Endothelial cell of umbilical vein (primary cell): ENCODE data around the gene SSTR5. TPM values are rescaled to one million over a fixed set of nuclear protein-coding genes. Genes with fewer than 3 reads are reported as not detected.

Source experiments
- BruUV-seq: library from RNA; stranded (reverse); fragments of 400-500 nt; replicated peaks from 2 replicates; lab custom pipeline; 2021; lab: Mats Ljungman, UMichigan
- CTCF ChIA-PET: fragments of 300-600, 350-600 bp; sonication (Branson Sonifier 250); formaldehyde crosslinking; loops from one replicate; lab custom pipeline; 2021; ENCODE audit warnings: antibody characterized with exemption, inconsistent platforms; lab: Charles Lee
- POLR2A ChIA-PET: fragments of 300-600, 350-600 bp; sonication (Branson Sonifier 250); formaldehyde crosslinking; loops from one replicate; lab custom pipeline; 2021; ENCODE audit warnings: antibody characterized with exemption, inconsistent platforms; lab: Charles Lee
- DNase-seq: peaks from one replicate; pipeline ENCODE4 v3.0.0-alpha.2; 2011; ENCODE audit warnings: low read depth, low spot score
- FAIRE-seq: peaks from 2 replicates; lab custom pipeline; 2011; peaks lifted over from hg19 to GRCh38; lab: Jason Lieb, UNC
- H2AFZ ChIP-seq: 2 replicates; pipeline ENCODE4 v1.6.0; 2012; ENCODE audit warnings: low read depth, low read length, control low read depth, inconsistent platforms
- H3K27ac ChIP-seq: 2 replicates; pipeline ENCODE4 v1.5.1; 2011; ENCODE audit warnings: low read depth, mild to moderate bottlenecking, control low read depth, low read length, moderate library complexity; ENCODE audit not compliant: insufficient read depth
- H3K27me3 ChIP-seq, 2 experiments: 2 replicates each; pipeline versions ENCODE4 v1.6.0 to v1.6.1; 2011; ENCODE audit warnings: low read length in 2 of 2, mixed read lengths in 1 of 2; ENCODE audit not compliant: control insufficient read depth in 2 of 2, insufficient read depth in 2 of 2
- H3K36me3 ChIP-seq, 2 experiments: 2 replicates in 1 of 2; 3 replicates in 1 of 2; pipeline ENCODE4 v1.5.1; 2011; ENCODE audit warnings: low read length in 2 of 2, mild to moderate bottlenecking in 1 of 2, moderate library complexity in 1 of 2; ENCODE audit not compliant: control insufficient read depth in 2 of 2, insufficient read depth in 2 of 2; ENCODE audit errors: extremely low read depth in 1 of 2
- H3K4me1 ChIP-seq: 3 replicates; pipeline ENCODE4 v1.5.1; 2011; ENCODE audit warnings: mild to moderate bottlenecking, low read length; ENCODE audit not compliant: control insufficient read depth, insufficient read depth; ENCODE audit errors: extremely low read depth
- H3K4me2 ChIP-seq: 2 replicates; pipeline ENCODE4 v1.6.1; 2011; ENCODE audit warnings: low read length, control low read depth, mixed read lengths; ENCODE audit not compliant: insufficient read depth
- H3K4me3 ChIP-seq, 3 experiments: fragments of 200-600 bp in 1 of 3; sonication (generic), shearing (Covaris generic) in 1 of 3; replicated peaks in 1 of 3; 2 replicates each; pipeline ENCODE4 v1.5.1; 2011 to 2016; ENCODE audit warnings: control low read depth in 3 of 3, low read length in 3 of 3, mild to moderate bottlenecking in 2 of 3, inconsistent platforms in 1 of 3, low read depth in 1 of 3, moderate library complexity in 1 of 3; ENCODE audit not compliant: insufficient read depth in 1 of 3
- H3K79me2 ChIP-seq: 2 replicates; pipeline ENCODE4 v1.6.0; 2012; ENCODE audit warnings: low read length, inconsistent platforms; ENCODE audit not compliant: control insufficient read depth, insufficient read depth
- H3K9ac ChIP-seq: replicated peaks from 2 replicates; pipeline ENCODE3; 2011; ENCODE audit warnings: low read length, control low read depth; ENCODE audit not compliant: insufficient read depth; ENCODE audit errors: extremely low read depth
- H3K9me1 ChIP-seq: replicated peaks from 3 replicates; pipeline ENCODE4 v1.6.0; 2011; ENCODE audit warnings: mild to moderate bottlenecking, low read length; ENCODE audit not compliant: control insufficient read depth, insufficient read depth; ENCODE audit errors: extremely low read depth
- H3K9me3 ChIP-seq: replicated peaks from 2 replicates; pipeline ENCODE4 v1.5.1; 2012; ENCODE audit warnings: low read length, inconsistent platforms; ENCODE audit not compliant: control insufficient read depth, insufficient read depth
- H4K20me1 ChIP-seq: replicated peaks from 2 replicates; pipeline ENCODE3; 2011; ENCODE audit warnings: mild to moderate bottlenecking, low read length; ENCODE audit not compliant: control insufficient read depth, insufficient read depth; ENCODE audit errors: extremely low read depth
- EZH2 ChIP-seq: IDR thresholded peaks from 2 replicates; pipeline ENCODE4 v1.6.1; 2012; ENCODE audit warnings: borderline replicate concordance, low read depth, mild to moderate bottlenecking, moderate library complexity, low read length, inconsistent platforms; ENCODE audit not compliant: severe bottlenecking
- FOS ChIP-seq: IDR thresholded peaks from 2 replicates; pipeline ENCODE4 v1.6.1; 2011; ENCODE audit warnings: mild to moderate bottlenecking, low read length, moderate library complexity, borderline replicate concordance; ENCODE audit not compliant: insufficient read depth
- GATA2 ChIP-seq: IDR thresholded peaks from 2 replicates; pipeline ENCODE4 v1.7.0; 2011; ENCODE audit warnings: low read depth, mild to moderate bottlenecking, moderate library complexity, mixed read lengths, low read length; ENCODE audit not compliant: insufficient read length, insufficient read depth
- JUN ChIP-seq: IDR thresholded peaks from 2 replicates; pipeline ENCODE4 v1.6.1; 2011; ENCODE audit warnings: borderline replicate concordance, low read depth; ENCODE audit not compliant: insufficient read length, insufficient read depth
- MYC ChIP-seq: IDR thresholded peaks from one replicate; pipeline ENCODE4 v1.6.1; 2011; ENCODE audit warnings: mild to moderate bottlenecking, low read depth, low read length
- POLR2A ChIP-seq: IDR thresholded peaks from 2 replicates; pipeline ENCODE4 v1.6.1; 2012; ENCODE audit warnings: low read depth, mild to moderate bottlenecking, control low read depth, low read length
- POLR2AphosphoS5 ChIP-seq: IDR thresholded peaks from 2 replicates; pipeline ENCODE4 v1.6.1; 2012; ENCODE audit warnings: low read depth, mild to moderate bottlenecking, control low read depth, low read length, moderate library complexity; ENCODE audit not compliant: insufficient read depth
- dilution Hi-C: fragments of 300-500 bp; cut with MboI; formaldehyde crosslinking; loops from one replicate; pipeline ENCODE4 v1.15.0; 2019; ENCODE audit warnings: low sequenced_read_pairs; ENCODE audit not compliant: extremely low pct_ligation_motif_present
- intact Hi-C: fragments of 100-400 bp; cut with micrococcal nuclease; formaldehyde crosslinking; loops from one replicate; pipeline ENCODE4 v1.10.0; 2022
- polyA plus RNA-seq, 4 experiments: library from polyadenylated mRNA; depleted of rRNA in 3 of 4; stranded (reverse) in 3 of 4; unstranded in 1 of 4; fragments of >200 nt; gene quantifications; 2 replicates each; pipeline versions ENCODE4 v1.2.1 to v1.2.3, GENCODE V29; 2011 to 2012; ENCODE audit warnings: missing spikeins in 1 of 4
- total RNA-seq: library from RNA; stranded (reverse); gene quantifications from 2 replicates; pipeline ENCODE4 v1.2.3, GENCODE V29; 2021
- TF ChIP-seq, protein P1 (sequence below): IDR thresholded peaks from 2 replicates; pipeline ENCODE4 v1.6.1; 2011; ENCODE audit not compliant: insufficient read depth, insufficient read length
- TF ChIP-seq, protein P2 (sequence below), 2 donors: IDR thresholded peaks; 1 replicate in 1 of 2; 2 replicates in 1 of 2; pipeline ENCODE4 v1.5.1; 2011; ENCODE audit warnings: low read length in 2 of 2, mild to moderate bottlenecking in 2 of 2, moderate library complexity in 2 of 2, control low read depth in 1 of 2, inconsistent platforms in 1 of 2, low read depth in 1 of 2; ENCODE audit not compliant: insufficient read depth in 1 of 2; ENCODE audit errors: extremely low read depth in 1 of 2

SSTR5 gene
- total and polyA plus RNA-seq, 2 donors (not counting 3 experiments of a cell fraction or from before 2014, with no cell fraction given): 0.24 to 0.52 TPM

DNA sequence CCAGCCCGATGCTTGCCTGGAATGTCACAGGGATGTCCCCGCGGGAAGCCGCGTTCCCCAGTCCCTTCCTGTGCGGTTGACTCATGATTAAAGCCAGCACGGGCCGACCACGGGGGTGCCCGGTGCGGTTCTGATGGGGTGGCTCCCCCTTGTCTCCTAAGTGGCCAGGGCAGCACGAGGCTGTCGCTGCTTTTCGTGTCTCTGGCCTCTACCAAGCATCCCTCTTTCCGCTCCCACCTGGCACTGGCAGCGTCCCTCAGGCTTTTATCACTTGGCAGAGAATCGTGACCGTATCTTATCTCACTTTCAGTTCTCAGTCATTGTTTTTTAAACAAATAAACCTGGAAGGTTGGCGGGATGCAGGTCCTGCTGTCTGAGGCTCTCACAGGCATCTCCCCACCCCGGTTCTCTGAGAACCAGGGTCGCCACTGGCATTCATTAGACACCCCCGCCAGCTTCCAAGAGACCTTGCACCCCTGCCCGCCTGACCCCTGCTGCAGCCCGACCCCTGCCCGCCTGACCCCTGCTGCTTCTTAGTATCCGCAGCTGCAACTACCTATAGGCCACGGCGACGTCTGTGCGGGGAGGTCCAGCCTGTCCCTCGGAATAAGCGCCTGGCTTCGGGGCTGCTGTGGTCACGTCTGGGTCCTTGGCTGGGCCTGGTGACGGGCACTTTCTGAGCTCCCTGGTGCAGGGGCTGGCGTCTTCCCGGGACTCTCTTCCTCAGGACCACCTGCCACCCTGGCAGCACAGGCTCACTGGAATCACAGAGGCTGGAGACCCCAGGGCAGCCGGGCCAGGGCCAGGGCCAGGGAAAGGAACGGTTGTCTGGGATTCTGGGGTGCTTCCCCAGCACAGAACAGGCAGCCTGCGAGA lies 16.0 kb downstream of the SSTR5 start:
- no peak overlapping the region for H3K9ac ChIP-seq
- intact Hi-C loops: no loop called here
- no peak for TF ChIP-seq EZH2
- TF ChIP-seq POLR2AphosphoS5: no peak
- TF ChIP-seq, protein P1, sequence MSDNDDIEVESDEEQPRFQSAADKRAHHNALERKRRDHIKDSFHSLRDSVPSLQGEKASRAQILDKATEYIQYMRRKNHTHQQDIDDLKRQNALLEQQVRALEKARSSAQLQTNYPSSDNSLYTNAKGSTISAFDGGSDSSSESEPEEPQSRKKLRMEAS: no peak
- no peak for TF ChIP-seq FOS
- no peak for TF ChIP-seq JUN
- TF ChIP-seq MYC: no peak
- no peak for TF ChIP-seq POLR2A
- TF ChIP-seq, protein P2, sequence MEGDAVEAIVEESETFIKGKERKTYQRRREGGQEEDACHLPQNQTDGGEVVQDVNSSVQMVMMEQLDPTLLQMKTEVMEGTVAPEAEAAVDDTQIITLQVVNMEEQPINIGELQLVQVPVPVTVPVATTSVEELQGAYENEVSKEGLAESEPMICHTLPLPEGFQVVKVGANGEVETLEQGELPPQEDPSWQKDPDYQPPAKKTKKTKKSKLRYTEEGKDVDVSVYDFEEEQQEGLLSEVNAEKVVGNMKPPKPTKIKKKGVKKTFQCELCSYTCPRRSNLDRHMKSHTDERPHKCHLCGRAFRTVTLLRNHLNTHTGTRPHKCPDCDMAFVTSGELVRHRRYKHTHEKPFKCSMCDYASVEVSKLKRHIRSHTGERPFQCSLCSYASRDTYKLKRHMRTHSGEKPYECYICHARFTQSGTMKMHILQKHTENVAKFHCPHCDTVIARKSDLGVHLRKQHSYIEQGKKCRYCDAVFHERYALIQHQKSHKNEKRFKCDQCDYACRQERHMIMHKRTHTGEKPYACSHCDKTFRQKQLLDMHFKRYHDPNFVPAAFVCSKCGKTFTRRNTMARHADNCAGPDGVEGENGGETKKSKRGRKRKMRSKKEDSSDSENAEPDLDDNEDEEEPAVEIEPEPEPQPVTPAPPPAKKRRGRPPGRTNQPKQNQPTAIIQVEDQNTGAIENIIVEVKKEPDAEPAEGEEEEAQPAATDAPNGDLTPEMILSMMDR (IDR thresholded peaks at IDR 0.05; ENCODE audit: extremely low read depth in 1 of 2, insufficient read depth in 1 of 2, low read depth in 1 of 2, low read length in 2 of 2): no peak
- no peak for TF ChIP-seq GATA2
- ChIA-PET CTCF (interaction anchor here (1.2 to 1.5 kb wide), 2 partner anchors 10 to 14 kb away, joined by 3 to 4 read pairs; no protein-coding TSS in a partner anchor), POLR2A (no interaction called here)
- no TSS peak for BruUV-seq
- no peaks in the 10 kb centered on the region for H3K27me3 ChIP-seq
- H2AFZ ChIP-seq: no peak overlapping the region
- H3K36me3 ChIP-seq: no peaks in the 10 kb centered on the region
- peaks cover 14% of the 10 kb centered on the region for H3K4me1 ChIP-seq
- DNase-seq: no peak
- H3K79me2 ChIP-seq: no peaks in the 10 kb centered on the region
- H3K27ac ChIP-seq: no peak overlapping the region
- dilution Hi-C loops: no loop called here
- H4K20me1 ChIP-seq: no peaks in the 10 kb centered on the region
- H3K9me1 ChIP-seq: no peaks in the 10 kb centered on the region
- H3K4me2 ChIP-seq: peak overlapping the region; percentile 7
- no peaks in the 10 kb centered on the region for H3K9me3 ChIP-seq
- peak; percentile 74 for FAIRE-seq
- no peak overlapping the region for H3K4me3 ChIP-seq
